ENCODE measurements around the gene PRKAG2. TPM values are rescaled to one million over a fixed set of nuclear protein-coding genes. Genes with fewer than 3 reads are reported as not detected.

PRKAG2 gene
- total RNA-seq, 1 experiment from 2014 or later = 24.2 TPM

DNA sequence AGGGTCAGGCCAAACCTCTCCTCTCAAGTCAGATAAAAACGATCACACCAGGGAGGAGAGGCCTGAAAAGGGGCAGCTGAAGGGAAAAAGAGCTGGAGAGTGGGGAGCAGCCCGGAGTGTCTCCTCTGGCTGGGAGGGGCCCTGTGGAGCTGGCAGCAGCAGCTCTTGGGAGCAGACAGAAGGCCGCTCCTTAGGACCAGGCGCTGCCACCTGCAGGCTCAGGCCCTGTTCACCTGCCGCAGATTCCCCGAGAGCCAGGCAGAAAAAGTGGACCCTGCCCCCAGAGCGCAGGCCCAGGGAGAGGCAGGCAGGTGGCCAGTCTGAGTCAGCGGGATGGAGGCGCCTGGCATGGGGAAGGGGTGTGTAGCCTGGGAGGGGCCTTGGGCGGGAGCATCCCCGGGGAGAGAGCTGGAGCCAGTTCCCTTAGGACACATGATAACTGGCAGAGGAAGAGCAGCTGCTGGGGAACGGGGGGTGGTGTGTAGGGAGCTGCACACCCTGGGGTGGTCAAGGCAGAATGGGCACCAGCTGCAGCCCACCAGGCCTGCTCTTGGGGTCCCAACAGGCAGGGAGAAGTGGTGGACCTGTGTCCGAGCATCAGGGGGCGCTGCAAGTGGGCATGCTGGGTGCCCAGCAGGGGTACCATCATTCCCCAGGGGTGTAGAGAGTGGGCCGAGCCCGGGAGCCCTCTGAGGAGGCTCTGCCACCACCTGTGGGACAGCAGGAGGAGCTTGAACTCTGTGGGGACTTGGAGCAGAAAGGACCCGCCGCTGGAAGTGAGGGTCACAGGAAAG lies 180.0 kb downstream of the PRKAG2 start:
- peak; percentile 44 for DNase-seq (ENCODE audit: low read depth)
- in situ Hi-C loops (cut with HindIII; ENCODE audit: low pct_unique_long_range_greater_than_20kb, low sequenced_read_pairs) = no loop called here

DNA sequence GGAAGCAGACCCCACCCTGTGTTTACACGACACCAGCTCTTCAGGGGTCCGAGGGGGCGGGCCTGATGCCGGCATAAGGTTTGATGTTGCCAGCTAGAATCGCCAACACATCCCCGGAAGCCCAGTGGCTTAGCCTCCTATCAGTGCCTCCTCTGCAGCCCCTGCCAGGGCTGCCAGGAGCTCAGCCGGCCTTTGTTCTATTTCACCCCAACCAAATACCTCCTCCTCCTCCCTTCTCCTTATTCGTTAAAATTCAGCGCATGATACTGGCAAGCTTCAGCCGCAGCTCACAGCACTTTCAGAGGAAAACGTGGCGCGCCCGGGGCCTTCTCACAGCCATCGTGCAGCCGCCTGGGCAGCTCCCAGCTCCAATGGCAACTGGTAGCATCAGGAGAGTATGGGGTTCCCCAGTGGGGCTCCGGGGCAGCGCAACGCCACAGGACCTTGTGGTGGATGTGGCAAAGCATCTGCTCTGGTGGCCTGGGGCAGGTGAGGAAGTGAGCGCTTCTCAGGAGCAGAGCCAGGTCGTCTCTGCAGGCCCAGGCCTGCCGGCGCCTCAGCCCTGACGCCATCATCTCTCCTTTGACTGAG lies 180.9 kb downstream of the PRKAG2 start:
- in situ Hi-C loops (cut with HindIII; ENCODE audit: low pct_unique_long_range_greater_than_20kb, low sequenced_read_pairs) = no loop called here

DNA sequence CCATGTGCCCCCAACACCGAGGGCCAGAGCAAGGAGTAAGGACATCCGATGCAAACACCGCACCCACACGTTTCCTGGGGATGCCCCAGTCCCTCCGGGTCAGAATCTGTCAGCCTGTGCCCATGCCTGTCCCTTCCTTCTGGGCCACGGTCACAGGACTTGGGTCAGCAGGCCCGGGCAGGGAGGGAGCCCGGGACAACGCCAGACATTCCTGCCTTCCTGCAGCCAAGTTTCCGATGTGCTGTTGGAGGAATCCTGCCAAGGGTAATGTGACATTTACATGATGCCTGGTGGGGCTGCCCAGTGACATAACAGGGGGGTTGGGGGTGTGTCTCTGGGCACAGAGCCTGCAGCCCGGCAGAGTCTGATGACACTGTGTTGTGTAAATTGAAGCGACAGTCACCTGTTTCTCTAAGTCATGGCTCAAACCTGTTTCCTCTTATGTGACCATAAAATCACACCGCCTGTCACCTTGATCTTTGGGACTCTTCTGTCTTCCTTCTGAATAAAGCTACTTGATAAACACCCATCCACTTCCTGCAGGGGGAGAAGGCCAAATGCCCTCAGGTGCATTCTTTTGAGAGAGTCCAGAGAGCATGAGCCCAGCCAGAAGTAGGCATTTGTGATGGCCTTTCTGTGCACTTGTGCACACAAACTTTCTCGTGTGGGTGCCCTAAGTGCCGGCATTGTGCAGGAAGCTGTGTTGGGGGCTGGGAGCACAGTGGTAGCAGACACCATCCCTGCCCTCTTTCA lies 181.9 kb downstream of the PRKAG2 start:
- peak; percentile 39 for DNase-seq (ENCODE audit: low read depth)
- in situ Hi-C loops (cut with HindIII; ENCODE audit: low pct_unique_long_range_greater_than_20kb, low sequenced_read_pairs) = no loop called here

More for the DNA sequence above, 180.9 kb downstream of the PRKAG2 start:
- no peak for DNase-seq (ENCODE audit: low read depth)

DNA sequence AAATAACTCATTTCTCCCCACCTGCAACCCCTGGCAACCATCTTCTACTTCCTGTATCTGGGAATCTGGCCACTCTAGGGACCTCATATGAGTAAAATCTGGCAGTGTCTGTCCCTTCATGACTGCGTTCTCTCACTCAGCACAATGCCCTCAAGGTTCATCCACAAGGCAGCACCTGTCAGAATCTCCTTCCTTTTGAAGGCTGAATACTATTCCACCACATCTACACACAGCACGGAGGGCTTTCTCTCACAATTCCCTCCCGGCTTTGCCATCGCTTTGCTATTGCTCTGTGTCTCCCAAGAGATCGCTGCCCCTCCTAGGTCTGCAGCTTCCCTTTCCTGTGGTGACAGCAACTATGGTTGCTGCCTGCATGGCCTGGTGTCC lies 182.5 kb downstream of the PRKAG2 start:
- no peak for DNase-seq (ENCODE audit: low read depth)
- in situ Hi-C loops (cut with HindIII; ENCODE audit: low pct_unique_long_range_greater_than_20kb, low sequenced_read_pairs) = no loop called here

DNA sequence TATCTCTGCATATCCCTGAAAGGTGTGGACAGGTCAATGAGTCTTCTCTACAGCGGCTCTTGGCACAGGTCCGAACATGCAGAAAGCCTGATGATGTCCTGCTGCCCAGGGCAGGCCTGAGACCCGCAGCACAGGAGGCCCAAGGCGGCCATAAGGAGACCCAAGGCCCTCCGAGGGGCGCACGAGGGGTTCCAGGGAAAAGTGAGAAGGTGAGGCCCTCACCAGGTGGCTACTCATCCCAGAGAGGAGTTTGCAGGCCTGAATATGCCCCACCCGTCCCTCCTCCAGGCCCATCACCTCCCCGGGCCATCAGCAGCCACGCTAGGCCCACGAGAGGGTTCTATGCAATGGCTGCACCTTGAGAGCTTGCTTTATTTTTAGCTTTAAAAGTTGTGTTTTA lies 183.8 kb downstream of the PRKAG2 start:
- DNase-seq (ENCODE audit: low read depth) = no peak
- in situ Hi-C loops (cut with HindIII; ENCODE audit: low pct_unique_long_range_greater_than_20kb, low sequenced_read_pairs) = no loop called here

DNA sequence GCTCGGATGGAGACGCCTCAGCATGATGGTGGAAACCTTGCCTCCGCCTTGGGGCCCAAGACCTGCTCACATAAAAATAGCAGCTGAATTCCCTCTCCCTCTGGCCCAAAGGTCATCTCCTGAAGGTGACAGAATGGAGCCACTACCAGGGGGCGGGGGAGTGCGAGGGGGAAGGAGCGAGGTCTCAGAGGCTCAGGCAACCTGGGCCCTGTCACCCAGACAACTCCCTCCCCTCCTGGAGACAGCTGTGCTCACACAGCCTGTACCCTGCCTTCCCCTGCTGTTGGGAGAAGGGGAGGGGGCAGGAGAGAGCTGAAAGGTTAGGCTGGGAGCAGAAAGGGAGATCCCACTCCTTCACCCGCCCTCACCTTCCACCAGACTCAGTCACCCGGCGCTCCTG lies 184.2 kb downstream of the PRKAG2 start:
- in situ Hi-C loops (cut with HindIII; ENCODE audit: low pct_unique_long_range_greater_than_20kb, low sequenced_read_pairs) = no loop called here
- DNase-seq (ENCODE audit: low read depth) = no peak

DNA sequence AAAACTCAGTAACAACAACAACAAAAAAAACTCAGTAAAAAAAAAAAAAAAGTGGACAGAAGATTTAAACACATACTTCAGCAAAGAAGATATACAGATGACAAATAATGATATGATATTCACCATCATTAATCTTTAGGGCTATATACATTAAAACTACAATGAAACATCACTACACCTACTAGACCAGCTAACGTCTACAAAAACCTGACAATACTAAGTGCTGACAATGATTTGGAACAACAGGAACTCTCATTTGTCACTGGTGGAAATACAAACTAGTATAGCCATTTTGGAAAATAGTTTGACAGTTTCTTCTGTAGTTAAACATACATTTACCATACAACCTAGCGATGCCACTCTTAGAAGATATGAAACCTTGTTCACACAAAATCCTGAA lies 185.5 kb downstream of the PRKAG2 start:
- no peak for DNase-seq (ENCODE audit: low read depth)
- in situ Hi-C loops (cut with HindIII; ENCODE audit: low pct_unique_long_range_greater_than_20kb, low sequenced_read_pairs) = no loop called here

DNA sequence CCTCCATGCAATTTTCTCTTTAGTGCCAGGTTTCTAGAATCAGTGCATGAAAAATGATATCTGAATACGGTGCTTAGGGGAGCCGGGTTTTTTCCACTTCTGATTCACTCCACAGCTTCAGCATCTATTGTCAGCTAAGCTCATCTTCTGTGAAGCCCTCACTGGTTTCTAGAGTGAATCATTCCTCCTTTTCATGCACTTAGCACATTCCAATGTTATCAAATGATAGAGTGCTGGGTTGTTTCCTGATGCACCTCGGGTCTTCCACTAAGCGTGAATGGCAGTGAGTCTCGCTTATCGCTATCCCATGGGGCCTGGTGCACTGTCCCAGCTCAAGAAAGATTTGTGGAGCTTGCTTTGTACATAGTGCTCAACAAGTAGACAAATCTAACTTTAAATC lies 186.3 kb downstream of the PRKAG2 start:
- in situ Hi-C loops (cut with HindIII; ENCODE audit: low pct_unique_long_range_greater_than_20kb, low sequenced_read_pairs) = no loop called here
- DNase-seq (ENCODE audit: low read depth) = peak; percentile 26

DNA sequence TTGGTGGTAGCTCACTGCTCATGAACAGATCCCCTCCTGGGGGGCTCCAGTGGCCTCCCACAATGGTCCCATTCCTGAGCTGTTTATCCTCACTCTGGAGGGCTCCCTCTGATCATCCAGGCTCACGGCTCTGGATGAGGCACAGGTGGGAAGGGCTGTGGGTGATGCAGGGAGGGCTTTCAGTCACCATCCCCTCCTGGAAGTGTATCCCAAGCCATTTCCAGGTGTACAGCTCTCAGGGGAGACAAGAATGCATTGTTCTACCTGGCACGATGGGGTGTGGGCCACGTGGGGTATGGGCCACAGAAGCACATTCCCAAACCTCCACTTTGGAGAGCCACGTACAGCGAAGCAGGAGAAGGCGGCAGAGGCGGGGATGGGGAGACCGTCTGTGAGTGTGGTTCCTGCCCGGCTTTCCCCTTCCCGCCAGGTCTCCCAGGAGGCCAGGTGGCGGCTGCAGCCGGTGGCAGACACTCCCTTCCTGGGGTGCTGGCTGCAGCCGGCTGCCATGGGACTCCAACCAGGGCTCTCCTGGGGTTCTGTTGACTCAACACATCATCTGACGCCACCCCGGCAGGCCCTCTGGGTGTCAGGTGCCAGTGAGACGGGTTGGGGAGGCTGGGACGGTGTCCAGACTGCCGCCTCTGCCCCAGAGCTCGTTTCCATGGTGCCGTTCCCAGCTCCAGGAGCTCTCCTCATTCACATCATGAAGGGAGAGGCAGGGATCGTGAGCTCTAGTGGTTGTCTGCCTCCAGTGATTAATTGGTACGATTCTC lies 187.5 kb downstream of the PRKAG2 start:
- no peak for DNase-seq (ENCODE audit: low read depth)
- in situ Hi-C loops (cut with HindIII; ENCODE audit: low pct_unique_long_range_greater_than_20kb, low sequenced_read_pairs) = no loop called here

DNA sequence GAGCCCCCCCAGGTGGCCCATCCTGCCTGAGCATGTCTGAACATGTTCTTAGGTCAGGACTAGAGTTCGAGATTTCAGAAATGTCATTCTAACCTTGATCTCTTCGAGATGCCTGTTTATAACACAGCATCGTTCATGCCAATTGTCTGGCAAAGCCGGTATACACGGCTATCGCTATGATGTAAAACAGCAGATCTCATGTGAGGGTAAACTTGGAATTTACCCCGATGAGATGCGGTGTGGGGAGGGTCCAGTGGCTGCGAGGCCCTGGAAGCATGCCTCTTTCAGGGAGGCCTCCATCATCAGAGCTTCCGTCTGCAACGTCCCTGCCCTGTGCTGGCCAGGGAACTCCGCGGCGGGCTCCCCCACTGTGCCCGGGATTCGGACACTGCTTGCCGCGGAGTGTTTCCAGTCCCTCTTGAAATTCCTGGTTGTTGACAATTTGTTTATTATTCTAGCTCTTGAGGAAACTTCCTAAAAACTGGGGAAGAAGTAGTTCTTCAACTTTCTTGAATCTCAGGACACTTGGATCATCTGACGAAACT lies 188.6 kb downstream of the PRKAG2 start:
- DNase-seq (ENCODE audit: low read depth) = no peak
- in situ Hi-C loops (cut with HindIII; ENCODE audit: low pct_unique_long_range_greater_than_20kb, low sequenced_read_pairs) = no loop called here

DNA sequence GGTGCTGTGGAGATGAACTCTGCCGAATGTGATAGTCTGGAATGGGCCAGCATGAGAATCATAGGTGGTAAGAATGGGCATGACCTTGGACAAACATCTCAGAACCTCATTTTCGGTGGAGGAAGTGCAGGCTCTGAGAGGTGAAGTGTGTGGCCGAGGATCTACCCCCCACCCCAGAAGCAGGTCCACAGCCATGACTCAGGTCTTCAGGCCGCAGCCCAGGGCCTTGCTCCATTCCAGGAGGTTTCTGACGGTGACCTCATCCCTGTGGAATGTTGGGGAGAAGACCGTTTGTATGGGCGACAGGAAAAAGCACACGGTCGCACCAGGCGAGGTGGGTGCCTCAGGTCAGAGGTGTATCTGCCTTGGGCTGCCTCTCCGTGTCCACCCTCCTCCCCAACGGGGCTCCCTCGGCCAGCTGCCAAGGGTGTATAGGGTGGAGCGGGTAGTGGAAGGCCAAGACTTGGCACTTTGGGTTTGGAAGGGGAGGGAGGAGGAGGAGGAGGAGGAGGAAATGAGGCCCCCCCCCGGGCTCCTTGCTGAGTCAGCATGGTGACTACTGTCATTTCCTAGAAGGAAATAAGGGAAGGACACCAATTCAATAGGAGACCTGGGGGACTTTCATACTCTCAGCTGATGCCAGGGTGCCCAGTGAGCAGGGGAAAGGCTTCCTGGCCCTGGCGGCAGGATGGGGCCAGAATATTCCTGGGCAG lies 189.2 kb downstream of the PRKAG2 start:
- peak; percentile 95 for DNase-seq (ENCODE audit: low read depth)
- in situ Hi-C loops (cut with HindIII; ENCODE audit: low pct_unique_long_range_greater_than_20kb, low sequenced_read_pairs) = no loop called here

DNA sequence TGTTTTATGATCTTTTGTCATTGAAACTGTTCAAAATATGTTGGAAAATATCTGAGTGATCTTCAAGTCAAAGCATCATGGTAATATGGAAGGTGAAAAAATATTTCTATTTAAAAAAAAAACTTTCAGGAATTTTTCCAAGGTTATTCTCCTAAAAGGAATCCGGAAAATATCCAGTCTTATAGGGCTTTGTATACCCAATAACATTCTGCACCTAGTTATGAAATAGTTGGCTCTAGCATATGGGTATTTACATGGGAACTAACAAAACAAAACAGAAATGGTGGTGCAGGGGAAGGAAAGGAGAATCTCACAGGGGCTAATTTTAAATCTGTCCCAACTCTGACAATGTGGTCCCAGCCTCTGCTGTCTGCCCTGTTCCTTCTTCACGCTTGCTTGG lies 190.1 kb downstream of the PRKAG2 start:
- DNase-seq (ENCODE audit: low read depth) = no peak
- in situ Hi-C loops (cut with HindIII; ENCODE audit: low pct_unique_long_range_greater_than_20kb, low sequenced_read_pairs) = no loop called here

DNA sequence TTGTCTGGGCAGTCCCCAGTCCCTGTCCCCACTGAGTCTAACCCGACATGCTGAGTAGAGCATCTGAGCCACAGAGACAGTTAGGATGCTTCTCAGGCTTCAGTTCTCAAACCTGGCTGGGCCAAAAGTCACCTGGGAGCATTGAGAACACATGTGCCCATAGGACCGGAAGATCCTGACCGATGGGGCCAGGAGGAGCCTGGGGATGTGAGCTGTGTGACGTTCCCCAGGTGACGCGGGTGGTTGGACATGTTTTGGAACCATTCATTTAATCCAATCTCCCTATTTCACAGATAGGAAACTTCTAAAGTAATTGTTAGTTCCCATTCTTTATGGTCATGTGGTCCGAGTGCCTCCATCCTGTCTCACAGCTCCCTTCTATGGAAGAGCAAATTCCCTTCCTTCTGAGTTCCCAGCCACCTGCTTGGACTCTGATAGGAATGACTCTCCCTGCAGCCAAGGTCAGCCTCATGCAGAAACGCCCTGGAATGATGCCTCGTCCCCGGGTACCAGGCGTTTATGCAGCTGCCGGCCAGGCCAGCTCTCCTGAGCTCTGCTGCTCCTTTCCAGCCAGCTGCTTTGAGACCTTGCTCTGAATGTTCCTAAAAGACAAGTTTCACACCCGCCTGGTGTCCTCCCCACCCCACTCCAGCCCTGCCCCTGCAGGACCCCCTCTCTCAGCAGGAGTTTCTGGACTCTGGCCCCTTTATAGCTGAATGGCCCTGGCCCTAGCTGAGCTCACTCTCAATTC lies 190.7 kb downstream of the PRKAG2 start:
- in situ Hi-C loops (cut with HindIII; ENCODE audit: low pct_unique_long_range_greater_than_20kb, low sequenced_read_pairs) = no loop called here
- no peak for DNase-seq (ENCODE audit: low read depth)

DNA sequence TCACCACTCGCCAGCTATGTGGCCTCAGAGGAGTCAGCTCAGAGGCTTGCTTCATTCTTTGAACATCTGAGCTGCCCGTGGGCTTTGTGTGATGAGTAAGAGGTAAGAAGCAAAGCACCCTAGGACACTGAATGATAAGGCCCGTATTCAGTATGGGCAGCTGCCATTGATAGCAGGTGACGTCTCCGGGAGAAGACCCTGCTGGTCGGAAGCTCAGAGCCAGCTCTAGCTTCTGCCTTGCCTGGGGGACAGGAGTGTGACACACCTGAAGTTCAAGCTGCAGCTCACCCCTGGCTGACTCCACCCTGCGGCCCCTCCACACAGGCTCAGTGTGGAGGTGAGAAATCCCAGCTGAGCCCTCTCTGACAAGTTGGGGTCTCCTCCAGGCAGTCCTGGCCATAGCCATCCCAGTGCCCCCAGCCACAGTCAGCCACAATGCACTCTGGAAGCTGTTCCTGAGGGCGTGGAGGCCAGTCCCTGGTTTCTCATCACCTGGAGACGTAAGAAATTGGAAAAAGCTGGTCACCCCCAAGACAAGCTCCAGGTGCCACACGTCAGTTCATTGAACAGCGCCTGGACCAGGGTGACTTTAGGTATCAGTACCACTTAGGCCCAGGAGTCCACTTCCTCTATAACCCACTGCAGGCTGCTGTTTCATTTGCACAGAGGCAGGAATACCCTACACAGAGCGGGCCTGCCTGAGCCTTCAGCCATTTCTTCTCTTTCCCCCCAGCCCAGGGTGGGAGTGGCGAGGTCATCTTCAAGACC lies 192.3 kb downstream of the PRKAG2 start:
- in situ Hi-C loops (cut with HindIII; ENCODE audit: low pct_unique_long_range_greater_than_20kb, low sequenced_read_pairs) = no loop called here
- DNase-seq (ENCODE audit: low read depth) = no peak

DNA sequence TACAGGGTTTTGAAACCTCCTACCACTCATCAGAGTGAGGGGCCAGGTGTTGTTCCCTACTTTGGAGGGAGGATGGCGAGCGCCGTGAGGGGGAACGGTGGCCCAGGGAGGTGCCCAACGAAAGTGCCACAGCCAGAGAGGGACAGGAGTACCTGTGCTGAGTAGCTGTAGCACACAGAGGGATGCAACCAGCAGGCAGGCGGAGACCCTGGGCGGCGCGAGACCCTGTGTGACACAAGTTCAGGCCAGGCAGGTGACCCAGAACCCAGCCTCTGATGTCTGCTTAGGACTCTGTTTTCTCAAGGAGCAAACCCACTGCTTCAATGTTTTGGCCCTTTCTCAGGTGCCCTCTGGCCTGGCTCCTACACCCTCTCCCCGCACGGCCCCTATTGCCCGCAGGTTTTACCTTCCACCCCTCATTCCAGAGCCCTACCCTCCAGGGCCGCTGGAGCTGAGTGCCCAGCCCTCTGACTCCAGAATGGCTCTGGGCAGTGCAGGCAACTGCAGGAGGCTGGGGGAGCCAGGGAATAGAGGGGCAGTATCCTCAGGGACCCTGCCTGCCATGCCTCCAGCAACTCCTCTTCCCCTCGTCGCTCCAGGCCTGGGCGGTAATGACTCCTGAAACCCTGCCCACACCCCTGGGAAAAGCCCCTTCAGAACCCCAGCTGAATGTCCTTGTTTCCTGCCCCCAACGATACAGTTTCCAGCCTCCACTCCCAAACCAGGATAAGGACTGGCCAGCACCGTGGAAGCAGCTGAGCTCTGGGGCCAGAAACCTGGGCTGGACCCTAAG lies 193.1 kb downstream of the PRKAG2 start:
- in situ Hi-C loops (cut with HindIII; ENCODE audit: low pct_unique_long_range_greater_than_20kb, low sequenced_read_pairs) = no loop called here

More for the DNA sequence above, 193.1 kb downstream of the PRKAG2 start:
- DNase-seq (ENCODE audit: low read depth) = no peak

Data from Caki2 (cell line).